Activated CD4-positive, alpha-beta T cell treated with anti-CD3 and anti-CD28 coated beads, Interleukin-2, amount 10 ng/mL, durations not matched to agents 24 days and 14 days (primary cell): ENCODE data around the gene UBE2N. TPM values are rescaled to one million over a fixed set of nuclear protein-coding genes. Genes with fewer than 3 reads are reported as not detected.
"Not testable (repeated sequence)": the region's sequence is repeated elsewhere in the genome, so short reads cannot be mapped to it uniquely, and the experiment has no call there.

Experiments
- DNase-seq: peaks from one replicate; pipeline ENCODE4 v3.0.0; 2022
- H3K27ac Mint-ChIP-seq: one replicate; pipeline ENCODE4 v1.8.0; 2022; ENCODE audit warnings: mild to moderate bottlenecking, mixed read lengths
- H3K27me3 Mint-ChIP-seq: one replicate; pipeline ENCODE4 v1.8.0; 2022; ENCODE audit warnings: mixed read lengths
- H3K36me3 Mint-ChIP-seq: one replicate; pipeline ENCODE4 v1.8.0; 2022; ENCODE audit warnings: low read depth, mild to moderate bottlenecking, mixed read lengths
- H3K4me1 Mint-ChIP-seq: one replicate; pipeline ENCODE4 v1.8.0; 2021; ENCODE audit warnings: mixed read lengths
- H3K4me3 Mint-ChIP-seq: one replicate; pipeline ENCODE4 v1.8.0; 2022; ENCODE audit warnings: mild to moderate bottlenecking, moderate library complexity, mixed read lengths
- H3K9me3 Mint-ChIP-seq: one replicate; pipeline ENCODE4 v1.8.0; 2021; ENCODE audit warnings: mixed read lengths
- intact Hi-C: fragments of 100-400 bp; cut with micrococcal nuclease; formaldehyde crosslinking; loops from one replicate; pipeline ENCODE4 v1.15.1; 2023
- total RNA-seq: library from RNA; stranded (reverse); gene quantifications from 2 replicates; pipeline ENCODE4 v1.2.3, GENCODE V29; 2022

UBE2N gene
- total RNA-seq, 1 donor from 2014 or later: 225 TPM

- intact Hi-C loops: loop anchor here (10.0 kb wide), 1 partner anchor 692 kb away; no protein-coding TSS in a partner anchor
- not testable (repeated sequence) for DNase-seq, H3K9me3 Mint-ChIP-seq, H3K4me3 Mint-ChIP-seq, H3K27me3 Mint-ChIP-seq, H3K27ac Mint-ChIP-seq
- H3K4me1 Mint-ChIP-seq: peaks cover 60% of the 10 kb centered on the region
- peaks cover 56% of the 10 kb centered on the region for H3K36me3 Mint-ChIP-seq
Observed at GRCh38 chr12:93412396-93412795, 29.4 kb downstream of the UBE2N start.

GRCh38 chr12:93411060-93411459 lies 30.7 kb downstream of the UBE2N start:
- H3K36me3 Mint-ChIP-seq: peaks cover 67% of the 10 kb centered on the region
- H3K27ac Mint-ChIP-seq, DNase-seq, H3K9me3 Mint-ChIP-seq, H3K4me3 Mint-ChIP-seq, H3K27me3 Mint-ChIP-seq: not testable (repeated sequence)
- intact Hi-C loops: loop anchor here (10.0 kb wide), 1 partner anchor 694 kb away; no protein-coding TSS in a partner anchor
- H3K4me1 Mint-ChIP-seq: peaks cover 50% of the 10 kb centered on the region

GRCh38 chr12:93409343-93410187 lies 32.2 kb downstream of the UBE2N start:
- not testable (repeated sequence) for H3K4me3 Mint-ChIP-seq, H3K9me3 Mint-ChIP-seq, DNase-seq, H3K27me3 Mint-ChIP-seq
- intact Hi-C loops: loop anchor here (10.0 kb wide), 1 partner anchor 695 kb away; no protein-coding TSS in a partner anchor
- Mint-ChIP-seq H3K27ac (peak overlapping the region; percentile 44), H3K36me3 (peaks cover 67% of the 10 kb centered on the region), H3K4me1 (peaks cover 37% of the 10 kb centered on the region)

- Mint-ChIP-seq H3K4me1 (peaks cover 37% of the 10 kb centered on the region), H3K9me3 (no peaks in the 10 kb centered on the region), H3K4me3 (no peak overlapping the region), H3K27ac (peak overlapping the region; percentile 44), H3K27me3 (no peaks in the 10 kb centered on the region), H3K36me3 (peaks cover 70% of the 10 kb centered on the region)
- intact Hi-C loops: no loop called here
- no peak for DNase-seq
Observed at GRCh38 chr12:93408813-93409212, 32.9 kb downstream of the UBE2N start.

GRCh38 chr12:93407963-93408283 lies 33.8 kb downstream of the UBE2N start:
- Mint-ChIP-seq H3K4me1 (peaks cover 29% of the 10 kb centered on the region), H3K36me3 (peaks cover 67% of the 10 kb centered on the region), H3K27me3 (no peaks in the 10 kb centered on the region), H3K9me3 (no peaks in the 10 kb centered on the region), H3K4me3 (no peak overlapping the region), H3K27ac (peak overlapping the region; percentile 22)
- intact Hi-C loops: no loop called here
- no peak for DNase-seq

GRCh38 chr12:93407054-93407962 lies 34.4 kb downstream of the UBE2N start:
- Mint-ChIP-seq H3K4me1 (peaks cover 29% of the 10 kb centered on the region), H3K27ac (peak overlapping the region; percentile 22), H3K36me3 (peaks cover 72% of the 10 kb centered on the region)

GRCh38 chr12:93404961-93405849 lies 36.5 kb downstream of the UBE2N start:
- DNase-seq: no peak
- Mint-ChIP-seq H3K27me3 (no peaks in the 10 kb centered on the region), H3K9me3 (no peaks in the 10 kb centered on the region), H3K4me1 (peaks cover 20% of the 10 kb centered on the region), H3K27ac (no peak overlapping the region), H3K36me3 (peaks cover 55% of the 10 kb centered on the region), H3K4me3 (no peak overlapping the region)
- intact Hi-C loops: no loop called here

More at GRCh38 chr12:93407054-93407962, 34.4 kb downstream of the UBE2N start:
- intact Hi-C loops: no loop called here
- no peak for DNase-seq
- Mint-ChIP-seq H3K27me3 (no peaks in the 10 kb centered on the region), H3K4me3 (no peak overlapping the region), H3K9me3 (no peaks in the 10 kb centered on the region)

GRCh38 chr12:93403988-93404803 lies 37.6 kb downstream of the UBE2N start:
- intact Hi-C loops: no loop called here
- H3K27ac Mint-ChIP-seq: no peak overlapping the region
- no peak overlapping the region for H3K4me3 Mint-ChIP-seq
- H3K27me3 Mint-ChIP-seq: no peaks in the 10 kb centered on the region
- peaks cover 50% of the 10 kb centered on the region for H3K36me3 Mint-ChIP-seq
- no peak for DNase-seq
- H3K9me3 Mint-ChIP-seq: no peaks in the 10 kb centered on the region
- peaks cover 20% of the 10 kb centered on the region for H3K4me1 Mint-ChIP-seq

- H3K27me3 Mint-ChIP-seq: no peaks in the 10 kb centered on the region
- H3K36me3 Mint-ChIP-seq: peaks cover 42% of the 10 kb centered on the region
- no peaks in the 10 kb centered on the region for H3K9me3 Mint-ChIP-seq
- DNase-seq: no peak
- peak overlapping the region; percentile 24 for H3K27ac Mint-ChIP-seq
- no peak overlapping the region for H3K4me3 Mint-ChIP-seq
- intact Hi-C loops: no loop called here
- H3K4me1 Mint-ChIP-seq: peaks cover 10% of the 10 kb centered on the region
Observed at GRCh38 chr12:93402333-93403311, 39.1 kb downstream of the UBE2N start.

GRCh38 chr12:93399183-93399863 lies 42.4 kb downstream of the UBE2N start:
- intact Hi-C loops: loop anchor here (5.0 kb wide), 1 partner anchor 372 kb away; no protein-coding TSS in a partner anchor
- peaks cover 29% of the 10 kb centered on the region for H3K36me3 Mint-ChIP-seq
- H3K27me3 Mint-ChIP-seq, H3K27ac Mint-ChIP-seq, DNase-seq, H3K4me3 Mint-ChIP-seq, H3K4me1 Mint-ChIP-seq, H3K9me3 Mint-ChIP-seq: not testable (repeated sequence)

GRCh38 chr12:93397412-93397811 lies 44.3 kb downstream of the UBE2N start:
- H3K4me3 Mint-ChIP-seq: no peak overlapping the region
- DNase-seq: peak; percentile 51
- no peak overlapping the region for H3K27ac Mint-ChIP-seq
- H3K27me3 Mint-ChIP-seq: no peaks in the 10 kb centered on the region
- H3K36me3 Mint-ChIP-seq: peaks cover 17% of the 10 kb centered on the region
- no peaks in the 10 kb centered on the region for H3K9me3 Mint-ChIP-seq
- H3K4me1 Mint-ChIP-seq: peaks cover 3% of the 10 kb centered on the region
- intact Hi-C loops: loop anchor here (2.0 to 5.0 kb wide), 4 partner anchors 299 to 613 kb away; no protein-coding TSS in a partner anchor
